HG03280 (cell line): Measurements from ENCODE around the gene ANK3.

ENCODE experiments used
- ATAC-seq: cut with Tn5 transposase; IDR thresholded peaks from one replicate; pipeline ENCODE4 v1.9.1; 2021; ENCODE audit warnings: mild to moderate bottlenecking, moderate library complexity; ENCODE audit not compliant: unreplicated experiment

The ANK3 gene

DNA sequence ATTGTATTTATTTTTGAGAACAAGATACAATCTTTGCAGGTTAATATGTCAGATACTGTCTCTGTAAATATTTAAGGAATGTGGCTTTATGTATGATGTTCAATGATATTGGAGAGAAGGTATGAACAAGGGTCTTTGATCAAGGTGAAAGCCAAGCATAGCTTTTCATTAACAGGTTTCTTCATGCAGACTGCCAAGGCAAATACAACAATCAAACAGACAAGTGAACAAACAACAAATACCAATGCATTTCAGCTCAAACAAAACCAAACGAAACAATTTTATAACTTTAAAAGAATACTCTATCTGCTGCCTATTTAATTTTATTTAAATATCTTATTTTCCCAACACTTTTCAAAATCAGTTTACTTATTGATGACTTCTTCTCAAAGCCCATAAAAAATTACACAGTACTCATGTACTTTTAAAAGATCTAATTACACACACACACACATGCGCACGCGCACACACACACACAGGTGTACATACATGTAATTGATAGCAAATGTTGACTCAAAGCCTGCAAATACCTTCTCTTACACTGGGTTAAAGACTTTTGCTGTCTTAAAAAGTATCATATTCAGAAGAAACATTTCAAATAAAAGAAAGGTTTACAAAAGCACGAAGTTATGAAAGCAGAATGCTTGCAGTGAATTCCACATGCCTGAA lies 282.2 kb downstream of the ANK3 start:
- ATAC-seq, result no peak

- no peak for ATAC-seq
Observed at GRCh38 chr10:60105295-60105695, 284.4 kb downstream of the ANK3 start.

GRCh38 chr10:60101821-60102220 lies 287.9 kb downstream of the ANK3 start:
- no peak for ATAC-seq

DNA sequence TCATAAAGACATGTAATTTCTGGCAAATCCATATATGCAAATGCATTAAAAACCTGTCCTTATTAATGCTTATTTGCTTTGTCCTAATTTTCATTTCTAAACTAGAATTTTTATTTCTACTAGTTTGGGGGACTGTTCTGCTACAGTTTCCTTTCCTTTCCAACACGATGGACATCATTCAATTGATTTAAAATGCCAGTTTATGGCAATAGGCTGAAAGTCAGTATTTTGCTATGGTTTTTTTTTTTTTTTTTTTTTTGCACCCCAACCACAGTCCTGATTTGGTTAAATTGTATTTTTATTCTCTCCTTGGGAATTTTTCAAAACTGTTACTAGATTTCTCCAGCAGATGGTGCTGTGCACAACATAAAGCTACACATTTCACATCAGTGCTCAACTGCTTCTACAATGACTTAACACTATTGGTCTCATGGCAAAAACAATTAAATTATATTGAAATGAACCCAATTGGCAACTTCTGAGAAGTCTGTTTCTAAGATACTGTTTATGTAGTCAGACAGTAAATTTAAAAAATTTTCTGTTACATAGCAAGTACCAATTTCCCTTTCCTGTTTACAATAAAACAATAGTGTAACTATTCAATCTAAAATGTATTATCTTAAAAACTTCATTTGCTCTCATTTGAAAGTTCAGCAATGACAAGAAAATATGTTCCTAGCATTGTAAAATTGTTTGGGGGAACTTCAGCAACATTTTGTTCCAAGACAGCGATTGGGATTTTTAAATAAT lies 289.5 kb downstream of the ANK3 start:
- ATAC-seq, result peak; percentile 46

GRCh38 chr10:60098677-60099601 lies 290.7 kb downstream of the ANK3 start:
- no peak for ATAC-seq

- ATAC-seq, result peak; percentile 53
Observed at GRCh38 chr10:60096761-60097513, 292.7 kb downstream of the ANK3 start.

DNA sequence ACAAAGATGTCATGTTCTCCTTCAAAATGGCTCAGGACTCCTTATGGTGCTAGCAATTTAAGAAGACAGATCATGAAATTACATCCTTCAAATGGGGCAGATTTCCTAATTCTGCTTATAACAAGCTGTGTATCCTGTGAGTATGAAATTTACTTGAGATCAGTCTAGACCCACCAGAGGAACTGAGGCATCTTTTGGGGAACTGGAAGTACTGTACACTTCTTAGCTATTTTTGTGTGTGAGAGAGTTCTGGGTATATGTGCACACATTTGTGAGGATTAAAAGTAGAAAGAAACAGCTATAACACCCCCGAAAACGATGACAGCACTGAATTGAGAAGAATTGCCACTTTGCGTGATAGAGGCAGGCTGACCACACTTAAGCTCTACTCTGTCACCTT lies 296.4 kb downstream of the ANK3 start:
- peak; percentile 40 for ATAC-seq

- ATAC-seq, result no peak
Observed at GRCh38 chr10:60086862-60087261, 302.8 kb downstream of the ANK3 start.

DNA sequence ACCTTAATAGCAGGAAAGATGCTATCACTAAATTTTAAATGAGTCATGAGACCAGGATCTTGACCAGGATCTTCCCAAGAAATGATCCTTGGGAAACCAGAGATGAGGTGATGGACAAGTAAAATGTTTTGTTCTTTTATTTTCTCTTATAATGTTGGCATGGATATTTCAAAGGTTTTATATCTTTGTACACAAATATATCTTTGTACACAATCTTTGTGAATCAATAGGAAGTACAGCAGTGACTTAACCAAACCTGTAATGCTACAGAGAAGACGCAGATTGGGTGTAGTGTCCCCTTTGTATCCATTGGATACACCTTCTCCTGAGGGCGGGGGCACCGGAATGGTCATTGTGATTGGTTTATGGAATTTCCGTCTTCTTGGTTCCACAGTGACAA lies 303.3 kb downstream of the ANK3 start:
- no peak for ATAC-seq

- ATAC-seq, result no peak
Observed at GRCh38 chr10:60082744-60083344, 306.8 kb downstream of the ANK3 start.

GRCh38 chr10:60082341-60082740 lies 307.3 kb downstream of the ANK3 start:
- no peak for ATAC-seq

DNA sequence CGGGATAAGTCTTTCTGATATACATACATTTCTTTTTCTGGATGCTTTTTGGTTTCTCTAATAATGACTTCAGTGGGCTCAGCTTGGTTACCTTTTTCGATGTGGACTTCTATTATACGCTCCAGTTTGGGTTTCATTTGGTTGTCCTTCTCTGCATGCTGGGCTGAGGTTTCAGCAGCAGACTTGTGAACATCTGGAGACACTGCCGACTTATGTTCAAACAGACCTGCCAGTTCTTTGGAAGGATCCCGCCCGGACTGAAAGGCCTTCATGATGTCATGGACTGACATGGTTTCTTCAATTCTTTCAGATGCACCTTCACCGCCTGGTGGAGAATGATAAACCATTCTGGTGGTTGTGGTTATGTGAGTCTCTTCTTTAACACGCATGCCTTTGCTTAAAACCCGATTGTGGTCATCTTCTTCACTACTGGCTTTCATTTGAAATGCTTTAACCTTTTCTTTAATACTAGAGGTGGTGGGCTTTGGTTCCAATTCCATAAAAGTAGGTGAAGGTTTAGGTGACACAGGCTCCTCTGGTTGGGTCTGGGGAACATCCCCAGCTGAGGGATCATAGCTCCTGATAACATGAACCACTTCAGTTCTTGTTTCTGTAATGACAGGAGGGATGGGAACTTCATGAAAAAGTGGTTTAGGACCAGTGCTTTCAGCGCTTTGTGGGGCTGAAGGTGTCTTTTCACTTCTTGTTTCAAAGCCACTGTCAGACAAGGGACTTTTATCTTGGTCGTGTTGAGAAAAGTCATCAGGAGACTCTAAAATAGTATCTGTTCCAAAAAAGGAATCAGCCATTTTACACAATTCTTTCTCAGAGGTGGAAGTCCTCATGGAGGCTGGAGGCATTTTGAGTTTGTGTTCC lies 315.7 kb downstream of the ANK3 start:
- ATAC-seq, result peak; percentile 82

DNA sequence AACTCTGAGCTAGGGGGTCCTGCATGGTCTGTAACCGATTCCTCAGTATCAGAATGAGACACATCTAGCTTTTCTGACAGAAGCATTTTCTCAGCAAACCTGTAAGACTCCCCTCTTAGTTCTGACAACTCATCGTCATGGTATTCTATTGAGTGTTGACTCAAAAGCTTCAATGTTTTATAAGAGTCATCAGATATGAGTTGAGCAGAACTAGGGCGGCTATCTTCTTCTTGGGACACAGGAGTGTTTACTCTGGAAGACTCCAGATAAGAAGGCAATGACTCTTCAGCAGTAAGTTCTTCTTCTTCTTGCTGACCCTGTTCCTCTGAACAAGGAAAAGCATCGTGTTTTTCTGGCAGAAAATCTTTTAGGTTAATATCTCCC lies 316.3 kb downstream of the ANK3 start:
- ATAC-seq, result no peak

DNA sequence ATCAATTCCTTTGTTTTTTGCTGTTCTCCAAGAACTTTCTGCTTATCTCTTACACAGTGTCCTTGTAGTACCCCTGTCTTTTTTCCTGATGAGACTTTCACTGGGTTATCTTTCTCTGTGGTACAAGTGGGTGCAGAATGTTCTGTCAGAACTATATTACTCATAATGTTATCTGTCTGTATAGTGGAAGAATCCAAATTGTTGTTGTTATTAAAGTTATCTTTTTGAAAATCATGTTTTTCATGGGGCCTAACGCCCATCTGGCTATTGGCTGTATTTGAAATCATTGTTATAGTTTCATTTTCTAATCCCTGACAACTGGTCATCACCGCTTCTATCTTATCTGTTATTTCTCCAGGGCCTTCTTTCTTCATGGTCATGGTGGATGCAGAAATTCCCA lies 320.4 kb downstream of the ANK3 start:
- no peak for ATAC-seq

GRCh38 chr10:60050366-60050765 lies 339.3 kb downstream of the ANK3 start:
- ATAC-seq, result no peak

DNA sequence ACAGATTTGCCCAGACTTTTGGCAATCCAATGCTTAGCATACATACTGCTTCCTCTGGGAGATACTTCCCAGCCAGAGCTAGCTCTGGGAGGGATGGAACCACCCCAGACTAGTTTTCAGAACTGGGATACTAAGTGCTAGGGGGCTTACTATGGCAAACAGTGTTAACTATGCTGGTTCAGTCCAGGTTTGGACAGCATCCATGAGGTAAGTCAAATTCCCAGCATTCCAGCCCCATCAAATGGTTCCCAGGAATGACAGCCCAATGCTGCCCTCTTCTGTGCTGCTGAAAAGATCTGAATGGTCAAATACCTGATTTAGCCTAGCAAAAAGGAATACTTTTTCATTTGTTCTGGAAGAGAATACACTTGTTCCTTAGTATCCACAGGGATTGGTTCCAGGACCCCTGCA lies 341.6 kb downstream of the ANK3 start:
- ATAC-seq, result no peak

DNA sequence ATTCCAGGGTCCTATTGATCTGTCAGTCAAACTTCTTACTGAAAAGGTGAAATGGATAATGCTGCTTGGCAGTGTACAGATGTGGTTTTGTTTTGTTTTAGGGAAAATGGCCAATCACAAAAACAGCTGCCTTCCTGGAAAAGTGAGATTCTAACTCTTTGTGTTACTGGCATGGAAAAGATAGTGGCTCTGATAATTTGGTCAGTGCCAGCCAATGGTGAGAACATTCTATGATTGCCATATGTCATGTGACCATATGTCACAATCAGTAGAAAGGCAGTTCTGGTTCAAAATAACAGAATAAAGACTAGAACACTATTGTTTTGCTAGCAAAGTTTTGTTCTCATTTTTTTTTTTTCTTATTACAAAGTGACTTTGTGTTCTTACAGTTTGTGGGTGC lies 344.1 kb downstream of the ANK3 start:
- no peak for ATAC-seq

- ATAC-seq, result no peak
Observed at GRCh38 chr10:60044971-60045370, 344.7 kb downstream of the ANK3 start.

GRCh38 chr10:60044242-60044641 lies 345.4 kb downstream of the ANK3 start:
- ATAC-seq, result no peak
